SU-DHL-6 (cell line): ENCODE results near the gene SUN3.

ENCODE experiments used
- EZH2phosphoT487 ChIP-seq: fragments of 200-600 bp; sonication (generic), shearing (Covaris generic); conservative IDR thresholded peaks from 2 replicates; pipeline ENCODE4 v1.6.1; 2018; ENCODE audit warnings: mild to moderate bottlenecking, antibody characterized with exemption, low read length, moderate library complexity, mixed read lengths
- TF ChIP-seq, protein P1 (sequence below): fragments of 200-600 bp; sonication (generic); IDR thresholded peaks from one replicate; pipeline ENCODE4 v1.5.1; 2017; ENCODE audit warnings: antibody characterized with exemption, mild to moderate bottlenecking, low read length, moderate library complexity; ENCODE audit not compliant: insufficient read depth, poor library complexity, severe bottlenecking

GRCh38 chr7:48040944-48041652, 12.2 kb upstream of the SUN3 start:
- TF ChIP-seq, protein P1, sequence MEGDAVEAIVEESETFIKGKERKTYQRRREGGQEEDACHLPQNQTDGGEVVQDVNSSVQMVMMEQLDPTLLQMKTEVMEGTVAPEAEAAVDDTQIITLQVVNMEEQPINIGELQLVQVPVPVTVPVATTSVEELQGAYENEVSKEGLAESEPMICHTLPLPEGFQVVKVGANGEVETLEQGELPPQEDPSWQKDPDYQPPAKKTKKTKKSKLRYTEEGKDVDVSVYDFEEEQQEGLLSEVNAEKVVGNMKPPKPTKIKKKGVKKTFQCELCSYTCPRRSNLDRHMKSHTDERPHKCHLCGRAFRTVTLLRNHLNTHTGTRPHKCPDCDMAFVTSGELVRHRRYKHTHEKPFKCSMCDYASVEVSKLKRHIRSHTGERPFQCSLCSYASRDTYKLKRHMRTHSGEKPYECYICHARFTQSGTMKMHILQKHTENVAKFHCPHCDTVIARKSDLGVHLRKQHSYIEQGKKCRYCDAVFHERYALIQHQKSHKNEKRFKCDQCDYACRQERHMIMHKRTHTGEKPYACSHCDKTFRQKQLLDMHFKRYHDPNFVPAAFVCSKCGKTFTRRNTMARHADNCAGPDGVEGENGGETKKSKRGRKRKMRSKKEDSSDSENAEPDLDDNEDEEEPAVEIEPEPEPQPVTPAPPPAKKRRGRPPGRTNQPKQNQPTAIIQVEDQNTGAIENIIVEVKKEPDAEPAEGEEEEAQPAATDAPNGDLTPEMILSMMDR, result no peak
- TF ChIP-seq EZH2phosphoT487, result no peak
